Endothelial cell of umbilical vein (primary cell): ENCODE data around the gene HABP2. TPM values are rescaled to one million over a fixed set of nuclear protein-coding genes. Genes with fewer than 3 reads are reported as not detected.
A peak's percentile ranks its signal among the peaks of the same experiment; 100 is the strongest.

Experiments used
- BruUV-seq: library from RNA; stranded (reverse); fragments of 400-500 nt; replicated peaks from 2 replicates; lab custom pipeline; 2021; lab: Mats Ljungman, UMichigan
- CTCF ChIA-PET: fragments of 300-600, 350-600 bp; sonication (Branson Sonifier 250); formaldehyde crosslinking; loops from one replicate; lab custom pipeline; 2021; ENCODE audit warnings: antibody characterized with exemption, inconsistent platforms; lab: Charles Lee
- POLR2A ChIA-PET: fragments of 300-600, 350-600 bp; sonication (Branson Sonifier 250); formaldehyde crosslinking; loops from one replicate; lab custom pipeline; 2021; ENCODE audit warnings: antibody characterized with exemption, inconsistent platforms; lab: Charles Lee
- DNase-seq: peaks from one replicate; pipeline ENCODE4 v3.0.0-alpha.2; 2011; ENCODE audit warnings: low read depth, low spot score
- FAIRE-seq: peaks from 2 replicates; lab custom pipeline; 2011; peaks lifted over from hg19 to GRCh38; lab: Jason Lieb, UNC
- H2AFZ ChIP-seq: 2 replicates; pipeline ENCODE4 v1.6.0; 2012; ENCODE audit warnings: low read depth, low read length, control low read depth, inconsistent platforms
- H3K27ac ChIP-seq: 2 replicates; pipeline ENCODE4 v1.5.1; 2011; ENCODE audit warnings: low read depth, mild to moderate bottlenecking, control low read depth, low read length, moderate library complexity; ENCODE audit not compliant: insufficient read depth
- H3K27me3 ChIP-seq, 2 experiments: 2 replicates each; pipeline versions ENCODE4 v1.6.0 to v1.6.1; 2011; ENCODE audit warnings: low read length in 2 of 2, mixed read lengths in 1 of 2; ENCODE audit not compliant: control insufficient read depth in 2 of 2, insufficient read depth in 2 of 2
- H3K36me3 ChIP-seq, 2 experiments: 2 replicates in 1 of 2; 3 replicates in 1 of 2; pipeline ENCODE4 v1.5.1; 2011; ENCODE audit warnings: low read length in 2 of 2, mild to moderate bottlenecking in 1 of 2, moderate library complexity in 1 of 2; ENCODE audit not compliant: control insufficient read depth in 2 of 2, insufficient read depth in 2 of 2; ENCODE audit errors: extremely low read depth in 1 of 2
- H3K4me1 ChIP-seq: 3 replicates; pipeline ENCODE4 v1.5.1; 2011; ENCODE audit warnings: mild to moderate bottlenecking, low read length; ENCODE audit not compliant: control insufficient read depth, insufficient read depth; ENCODE audit errors: extremely low read depth
- H3K4me2 ChIP-seq: 2 replicates; pipeline ENCODE4 v1.6.1; 2011; ENCODE audit warnings: low read length, control low read depth, mixed read lengths; ENCODE audit not compliant: insufficient read depth
- H3K4me3 ChIP-seq, 3 experiments: fragments of 200-600 bp in 1 of 3; sonication (generic), shearing (Covaris generic) in 1 of 3; replicated peaks in 1 of 3; 2 replicates each; pipeline ENCODE4 v1.5.1; 2011 to 2016; ENCODE audit warnings: control low read depth in 3 of 3, low read length in 3 of 3, mild to moderate bottlenecking in 2 of 3, inconsistent platforms in 1 of 3, low read depth in 1 of 3, moderate library complexity in 1 of 3; ENCODE audit not compliant: insufficient read depth in 1 of 3
- H3K79me2 ChIP-seq: 2 replicates; pipeline ENCODE4 v1.6.0; 2012; ENCODE audit warnings: low read length, inconsistent platforms; ENCODE audit not compliant: control insufficient read depth, insufficient read depth
- H3K9ac ChIP-seq: replicated peaks from 2 replicates; pipeline ENCODE3; 2011; ENCODE audit warnings: low read length, control low read depth; ENCODE audit not compliant: insufficient read depth; ENCODE audit errors: extremely low read depth
- H3K9me1 ChIP-seq: replicated peaks from 3 replicates; pipeline ENCODE4 v1.6.0; 2011; ENCODE audit warnings: mild to moderate bottlenecking, low read length; ENCODE audit not compliant: control insufficient read depth, insufficient read depth; ENCODE audit errors: extremely low read depth
- H3K9me3 ChIP-seq: replicated peaks from 2 replicates; pipeline ENCODE4 v1.5.1; 2012; ENCODE audit warnings: low read length, inconsistent platforms; ENCODE audit not compliant: control insufficient read depth, insufficient read depth
- H4K20me1 ChIP-seq: replicated peaks from 2 replicates; pipeline ENCODE3; 2011; ENCODE audit warnings: mild to moderate bottlenecking, low read length; ENCODE audit not compliant: control insufficient read depth, insufficient read depth; ENCODE audit errors: extremely low read depth
- EZH2 ChIP-seq: IDR thresholded peaks from 2 replicates; pipeline ENCODE4 v1.6.1; 2012; ENCODE audit warnings: borderline replicate concordance, low read depth, mild to moderate bottlenecking, moderate library complexity, low read length, inconsistent platforms; ENCODE audit not compliant: severe bottlenecking
- FOS ChIP-seq: IDR thresholded peaks from 2 replicates; pipeline ENCODE4 v1.6.1; 2011; ENCODE audit warnings: mild to moderate bottlenecking, low read length, moderate library complexity, borderline replicate concordance; ENCODE audit not compliant: insufficient read depth
- GATA2 ChIP-seq: IDR thresholded peaks from 2 replicates; pipeline ENCODE4 v1.7.0; 2011; ENCODE audit warnings: low read depth, mild to moderate bottlenecking, moderate library complexity, mixed read lengths, low read length; ENCODE audit not compliant: insufficient read length, insufficient read depth
- JUN ChIP-seq: IDR thresholded peaks from 2 replicates; pipeline ENCODE4 v1.6.1; 2011; ENCODE audit warnings: borderline replicate concordance, low read depth; ENCODE audit not compliant: insufficient read length, insufficient read depth
- MYC ChIP-seq: IDR thresholded peaks from one replicate; pipeline ENCODE4 v1.6.1; 2011; ENCODE audit warnings: mild to moderate bottlenecking, low read depth, low read length
- POLR2A ChIP-seq: IDR thresholded peaks from 2 replicates; pipeline ENCODE4 v1.6.1; 2012; ENCODE audit warnings: low read depth, mild to moderate bottlenecking, control low read depth, low read length
- POLR2AphosphoS5 ChIP-seq: IDR thresholded peaks from 2 replicates; pipeline ENCODE4 v1.6.1; 2012; ENCODE audit warnings: low read depth, mild to moderate bottlenecking, control low read depth, low read length, moderate library complexity; ENCODE audit not compliant: insufficient read depth
- dilution Hi-C: fragments of 300-500 bp; cut with MboI; formaldehyde crosslinking; loops from one replicate; pipeline ENCODE4 v1.15.0; 2019; ENCODE audit warnings: low sequenced_read_pairs; ENCODE audit not compliant: extremely low pct_ligation_motif_present
- intact Hi-C: fragments of 100-400 bp; cut with micrococcal nuclease; formaldehyde crosslinking; loops from one replicate; pipeline ENCODE4 v1.10.0; 2022
- polyA plus RNA-seq, 4 experiments: library from polyadenylated mRNA; depleted of rRNA in 3 of 4; stranded (reverse) in 3 of 4; unstranded in 1 of 4; fragments of >200 nt; gene quantifications; 2 replicates each; pipeline versions ENCODE4 v1.2.1 to v1.2.3, GENCODE V29; 2011 to 2012; ENCODE audit warnings: missing spikeins in 1 of 4
- total RNA-seq: library from RNA; stranded (reverse); gene quantifications from 2 replicates; pipeline ENCODE4 v1.2.3, GENCODE V29; 2021
- TF ChIP-seq, protein P1 (sequence below), 2 donors: IDR thresholded peaks; 1 replicate in 1 of 2; 2 replicates in 1 of 2; pipeline ENCODE4 v1.5.1; 2011; ENCODE audit warnings: low read length in 2 of 2, mild to moderate bottlenecking in 2 of 2, moderate library complexity in 2 of 2, control low read depth in 1 of 2, inconsistent platforms in 1 of 2, low read depth in 1 of 2; ENCODE audit not compliant: insufficient read depth in 1 of 2; ENCODE audit errors: extremely low read depth in 1 of 2

The HABP2 gene
- total and polyA plus RNA-seq, 2 donors (not counting 3 experiments of a cell fraction or from before 2014, with no cell fraction given), result 0.04 TPM; not detected in 1

DNA sequence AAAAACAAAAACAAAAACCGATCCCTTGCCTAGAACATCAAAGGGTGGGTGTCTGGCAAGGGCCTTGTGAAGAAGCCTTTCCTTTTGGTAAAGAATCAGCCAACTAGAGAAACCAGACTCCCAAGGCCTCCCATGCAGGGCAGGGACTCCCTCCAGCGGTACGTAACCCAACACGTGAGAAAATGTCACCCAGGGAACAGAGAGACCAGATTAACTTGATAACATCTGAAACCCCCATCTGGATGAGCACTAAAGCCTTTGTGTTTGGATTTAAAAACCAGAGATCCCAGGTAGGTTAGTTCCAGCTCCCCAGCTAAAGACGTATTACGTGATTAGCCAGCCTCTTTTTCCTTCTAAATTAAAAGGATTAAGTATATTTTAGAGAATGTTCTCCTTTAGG lies 3.0 kb upstream of the HABP2 start:
- TF ChIP-seq MYC, result no peak
- TF ChIP-seq EZH2, result no peak
- no peak for TF ChIP-seq POLR2A
- no peak for TF ChIP-seq GATA2
- TF ChIP-seq FOS, result no peak
- no peak for TF ChIP-seq POLR2AphosphoS5
- TF ChIP-seq JUN, result no peak
- TF ChIP-seq, protein P1, sequence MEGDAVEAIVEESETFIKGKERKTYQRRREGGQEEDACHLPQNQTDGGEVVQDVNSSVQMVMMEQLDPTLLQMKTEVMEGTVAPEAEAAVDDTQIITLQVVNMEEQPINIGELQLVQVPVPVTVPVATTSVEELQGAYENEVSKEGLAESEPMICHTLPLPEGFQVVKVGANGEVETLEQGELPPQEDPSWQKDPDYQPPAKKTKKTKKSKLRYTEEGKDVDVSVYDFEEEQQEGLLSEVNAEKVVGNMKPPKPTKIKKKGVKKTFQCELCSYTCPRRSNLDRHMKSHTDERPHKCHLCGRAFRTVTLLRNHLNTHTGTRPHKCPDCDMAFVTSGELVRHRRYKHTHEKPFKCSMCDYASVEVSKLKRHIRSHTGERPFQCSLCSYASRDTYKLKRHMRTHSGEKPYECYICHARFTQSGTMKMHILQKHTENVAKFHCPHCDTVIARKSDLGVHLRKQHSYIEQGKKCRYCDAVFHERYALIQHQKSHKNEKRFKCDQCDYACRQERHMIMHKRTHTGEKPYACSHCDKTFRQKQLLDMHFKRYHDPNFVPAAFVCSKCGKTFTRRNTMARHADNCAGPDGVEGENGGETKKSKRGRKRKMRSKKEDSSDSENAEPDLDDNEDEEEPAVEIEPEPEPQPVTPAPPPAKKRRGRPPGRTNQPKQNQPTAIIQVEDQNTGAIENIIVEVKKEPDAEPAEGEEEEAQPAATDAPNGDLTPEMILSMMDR (IDR thresholded peaks at IDR 0.05; ENCODE audit: extremely low read depth in 1 of 2, insufficient read depth in 1 of 2, low read depth in 1 of 2, low read length in 2 of 2), result no peak
- peak overlapping the region; percentile 47 for H2AFZ ChIP-seq
- DNase-seq (no peak), FAIRE-seq (no peak)
- H4K20me1 ChIP-seq, result no peaks in the 10 kb centered on the region
- dilution Hi-C loops (no loop called here), intact Hi-C loops (loop anchor here (10.0 kb wide), 1 partner anchor 525 kb away; no protein-coding TSS in a partner anchor)
- no peaks in the 10 kb centered on the region for H3K27me3 ChIP-seq
- no peak overlapping the region for H3K9ac ChIP-seq
- H3K9me1 ChIP-seq, result no peaks in the 10 kb centered on the region
- no TSS peak for BruUV-seq
- POLR2A ChIA-PET, result no interaction called here
- peak overlapping the region; percentile 73 for H3K27ac ChIP-seq
- H3K4me1 ChIP-seq, result peaks cover 31% of the 10 kb centered on the region
- H3K36me3 ChIP-seq, result no peaks in the 10 kb centered on the region
- no peaks in the 10 kb centered on the region for H3K9me3 ChIP-seq
- H3K4me2 ChIP-seq, result peak overlapping the region; percentile 26
- H3K79me2 ChIP-seq, result no peaks in the 10 kb centered on the region
- CTCF ChIA-PET, result interaction anchor here (1.0 to 4.9 kb wide), 2 partner anchors 12 to 14 kb away, joined by 4 to 20 read pairs; no protein-coding TSS in a partner anchor
- H3K4me3 ChIP-seq, result no peak overlapping the region
